Right lobe of liver (tissue), 6 donors: ENCODE results near the gene SMAD7. TPM values are rescaled to one million over a fixed set of nuclear protein-coding genes. Genes with fewer than 3 reads are reported as not detected.

Source experiments
- ATAC-seq, 4 donors: fragments of 200-7000 bp; cut with Tn5 transposase; one replicate each; pipeline ENCODE4 v1.9.1; 2020; ENCODE audit warnings: mild to moderate bottlenecking in 4 of 4, moderate library complexity in 4 of 4
- DNase-seq, 3 donors: peaks; one replicate each; pipeline ENCODE4 v3.0.0-alpha.2; 2020
- H3K27ac ChIP-seq, 3 donors: fragments of 200-600 bp; one replicate each; pipeline ENCODE4 v1.8.0; 2022
- H3K27me3 ChIP-seq, 2 donors: fragments of 200-600 bp; one replicate each; pipeline ENCODE4 v1.8.0; 2022
- H3K36me3 ChIP-seq, 4 donors: fragments of 200-600 bp; sonication (generic) in 1 of 4; one replicate each; pipeline versions ENCODE4 v1.5.1 to v1.8.0; 2017 to 2022; ENCODE audit warnings: control low read depth in 1 of 4
- H3K4me1 ChIP-seq, 4 donors: fragments of 200-600 bp; sonication (generic) in 1 of 4; one replicate each; pipeline versions ENCODE4 v1.5.1 to v1.8.0; 2017 to 2022; ENCODE audit warnings: control low read depth in 1 of 4
- H3K4me3 ChIP-seq, 3 donors: fragments of 200-600 bp; one replicate each; pipeline ENCODE4 v1.8.0; 2022
- H3K9me3 ChIP-seq, 4 donors: fragments of 200-600 bp; sonication (generic) in 1 of 4; one replicate each; pipeline versions ENCODE4 v1.5.1 to v1.8.0; 2017 to 2022; ENCODE audit warnings: control low read depth in 1 of 4
- CTCF ChIP-seq, 4 donors: fragments of 200-600 bp in 3 of 4; fragments of 450-650 bp in 1 of 4; IDR thresholded peaks; one replicate each; pipeline versions ENCODE4 v1.5.1 to v1.8.0; 2016 to 2022; ENCODE audit warnings: antibody characterized with exemption in 4 of 4, mild to moderate bottlenecking in 2 of 4
- POLR2A ChIP-seq: fragments of 450-650 bp; IDR thresholded peaks from one replicate; pipeline ENCODE4 v1.6.1; 2017; ENCODE audit warnings: antibody characterized with exemption, mild to moderate bottlenecking
- WGBS: methylation state at CpG from one replicate; pipeline ENCODE4 v1.1.6; 2018; ENCODE audit warnings: low coverage, low lambda C conversion rate; ENCODE audit not compliant: insufficient coverage; ENCODE audit errors: missing lambda C conversion rate; 5-methylcytosine and 5-hydroxymethylcytosine counted together
- intact Hi-C, 2 donors: fragments of 100-400 bp; cut with DNase I; formaldehyde crosslinking; loops; one replicate each; pipeline versions ENCODE4 v1.11.2 to v1.14.1; 2022
- total RNA-seq, 6 experiments: library from RNA; depleted of rRNA in 2 of 6; stranded (reverse); fragments of >200 nt in 2 of 6; fragmentation: NEBNext Ultra II Directional in 3 of 6; extraction: Animal tissue kit (Norgen Biotek cat#: 25700) in 3 of 6; gene quantifications; one replicate each; pipeline versions ENCODE4 v1.1.0 to v1.2.4, GENCODE V29; 2016 to 2023
- donor health status: DM: no; HTN: yes; CAD: no.
- donor health status: DM: no; HTN: no; CAD: no.
- donor health status: DM: no; HTN: no; CAD: no.
- donor health status: DM: no; HTN: yes; CAD: no.
- donor health status: DM: no; HTN: yes; CAD: no.

Gene SMAD7
- total RNA-seq, 6 experiments from 2014 or later, result 8.2 to 13.5 (median 11.0) TPM

GRCh38 chr18:48962252-48962993 lies 11.7 kb upstream of the SMAD7 start:
- TF ChIP-seq POLR2A (no peak), CTCF (IDR thresholded peaks at IDR 0.05) (no peak)
- no peak overlapping the region for H3K27ac ChIP-seq
- intact Hi-C loops, result loop anchor here in 1 of 2 donors (10.0 kb wide), 1 partner anchor 168 kb away; no protein-coding TSS in a partner anchor

GRCh38 chr18:48961547-48961946 lies 10.8 kb upstream of the SMAD7 start:
- H3K4me1 ChIP-seq, result no peaks in the 10 kb centered on the region
- H3K4me3 ChIP-seq, result no peak overlapping the region
- intact Hi-C loops, result loop anchor here in 1 of 2 donors (10.0 kb wide), 1 partner anchor 167 kb away; no protein-coding TSS in a partner anchor
- no peaks in the 10 kb centered on the region for H3K36me3 ChIP-seq
- H3K27ac ChIP-seq, result no peak overlapping the region
- TF ChIP-seq CTCF (IDR thresholded peaks at IDR 0.05) (no peak), POLR2A (no peak)
- H3K27me3 ChIP-seq, result no peaks in the 10 kb centered on the region
- ATAC-seq (no peak), DNase-seq (no peak)
- H3K9me3 ChIP-seq, result no peaks in the 10 kb centered on the region
- WGBS, result 90% methylated on average over 11 of the region's 12 CpGs

More at GRCh38 chr18:48962252-48962993, 11.7 kb upstream of the SMAD7 start:
- H3K4me1 ChIP-seq, result no peaks in the 10 kb centered on the region
- H3K4me3 ChIP-seq, result no peak overlapping the region
- H3K27me3 ChIP-seq, result no peaks in the 10 kb centered on the region
- no peaks in the 10 kb centered on the region for H3K36me3 ChIP-seq
- 91% methylated on average over 13 of the region's 13 CpGs for WGBS
- ATAC-seq (no peak), DNase-seq (no peak)
- H3K9me3 ChIP-seq, result no peaks in the 10 kb centered on the region

GRCh38 chr18:48959921-48960920 lies 9.5 kb upstream of the SMAD7 start:
- Histone ChIP-seq H3K9me3 (no peaks in the 10 kb centered on the region), H3K27ac (no peak overlapping the region), H3K36me3 (no peaks in the 10 kb centered on the region), H3K4me3 (no peak overlapping the region), H3K4me1 (no peaks in the 10 kb centered on the region), H3K27me3 (no peaks in the 10 kb centered on the region)
- DNase-seq (no peak), ATAC-seq (peak in 3 of 4 donors; percentile 14 to 52 (median 44))
- 65% methylated on average over 17 of the region's 17 CpGs for WGBS
- intact Hi-C loops, result loop anchor here in 1 of 2 donors (10.0 kb wide), 1 partner anchor 165 kb away; no protein-coding TSS in a partner anchor
- no peak for TF ChIP-seq CTCF (IDR thresholded peaks at IDR 0.05)
- no peak for TF ChIP-seq POLR2A

GRCh38 chr18:48959551-48959920 lies 8.8 kb upstream of the SMAD7 start:
- no peak for TF ChIP-seq POLR2A
- TF ChIP-seq CTCF (IDR thresholded peaks at IDR 0.05), result no peak
- WGBS, result 78% methylated on average over 4 of the region's 7 CpGs
- ATAC-seq, result no peak
- Histone ChIP-seq H3K27me3 (no peaks in the 10 kb centered on the region), H3K4me3 (no peak overlapping the region), H3K9me3 (no peaks in the 10 kb centered on the region), H3K36me3 (no peaks in the 10 kb centered on the region), H3K4me1 (no peaks in the 10 kb centered on the region), H3K27ac (no peak overlapping the region)
- intact Hi-C loops, result no loop called here
- DNase-seq, result no peak
